Activated effector memory CD4-positive, alpha-beta T cell treated with anti-CD3 and anti-CD28 coated beads, Interleukin-2, amount 50 U/mL, for 16 hours (primary cell): Measurements from ENCODE around the gene TMEFF2.

ENCODE experiments used
- DNase-seq: peaks from one replicate; pipeline ENCODE4 v3.0.0-alpha.2; 2020

The TMEFF2 gene

DNA sequence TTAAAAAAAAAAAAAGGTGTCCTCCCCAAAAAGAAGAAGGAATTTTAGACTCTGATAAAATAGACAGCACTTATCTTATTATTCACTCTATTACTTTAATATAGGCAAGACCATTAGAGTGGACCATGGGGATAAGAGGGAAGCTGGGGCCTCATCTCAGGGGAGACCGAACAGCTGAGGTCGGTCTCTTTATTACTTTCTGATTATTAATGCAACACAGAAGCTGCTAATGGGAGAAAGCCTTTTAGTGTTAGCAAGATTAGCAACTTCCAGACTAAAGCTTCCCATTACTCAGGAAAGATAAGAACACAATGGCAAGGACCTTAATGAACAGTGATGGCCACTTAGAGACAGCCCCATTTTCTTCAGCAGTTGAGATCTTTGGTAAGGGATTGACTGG, 135.5 kb downstream of the TMEFF2 start:
- no peak for DNase-seq

DNA sequence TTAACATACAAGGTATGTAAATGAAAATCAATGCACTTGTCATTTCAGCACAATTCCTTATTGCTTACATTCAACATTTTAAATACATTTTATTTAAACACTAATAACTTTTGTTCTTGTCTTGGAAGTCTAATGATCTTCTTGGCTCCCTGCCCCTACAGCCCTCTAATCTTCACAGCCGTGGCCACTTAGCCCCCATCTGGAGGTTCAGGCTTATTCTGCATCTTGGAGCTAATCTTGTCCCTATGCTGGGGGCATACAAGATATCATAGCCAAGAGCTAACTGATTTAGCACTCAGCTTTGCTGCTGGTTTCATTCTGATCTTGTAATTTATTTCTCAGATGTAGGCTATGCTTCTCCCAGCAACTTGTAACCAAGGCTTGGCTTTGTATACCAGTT, 140.8 kb downstream of the TMEFF2 start:
- no peak for DNase-seq

DNA sequence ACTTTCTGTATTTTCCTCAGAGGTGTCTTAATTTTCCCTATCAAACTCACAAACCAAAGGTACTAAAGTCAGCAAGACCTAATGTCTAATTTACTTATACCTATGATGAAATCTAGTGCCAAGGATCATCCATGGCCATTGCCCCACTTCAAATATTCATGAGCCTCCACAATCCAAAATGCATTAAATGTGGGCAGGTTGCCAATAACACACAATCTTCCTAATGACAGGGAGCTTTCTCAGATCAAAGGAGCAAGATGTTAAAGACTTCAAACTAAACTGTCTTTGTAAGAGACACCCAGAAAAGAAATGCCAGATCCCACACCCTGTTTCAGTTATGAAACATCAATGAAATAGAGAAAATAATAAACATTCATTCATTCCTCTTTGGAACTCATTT, 143.2 kb downstream of the TMEFF2 start:
- no peak for DNase-seq

- DNase-seq: no peak
Observed at GRCh38 chr2:192049362-192049761, 145.4 kb downstream of the TMEFF2 start.

DNA sequence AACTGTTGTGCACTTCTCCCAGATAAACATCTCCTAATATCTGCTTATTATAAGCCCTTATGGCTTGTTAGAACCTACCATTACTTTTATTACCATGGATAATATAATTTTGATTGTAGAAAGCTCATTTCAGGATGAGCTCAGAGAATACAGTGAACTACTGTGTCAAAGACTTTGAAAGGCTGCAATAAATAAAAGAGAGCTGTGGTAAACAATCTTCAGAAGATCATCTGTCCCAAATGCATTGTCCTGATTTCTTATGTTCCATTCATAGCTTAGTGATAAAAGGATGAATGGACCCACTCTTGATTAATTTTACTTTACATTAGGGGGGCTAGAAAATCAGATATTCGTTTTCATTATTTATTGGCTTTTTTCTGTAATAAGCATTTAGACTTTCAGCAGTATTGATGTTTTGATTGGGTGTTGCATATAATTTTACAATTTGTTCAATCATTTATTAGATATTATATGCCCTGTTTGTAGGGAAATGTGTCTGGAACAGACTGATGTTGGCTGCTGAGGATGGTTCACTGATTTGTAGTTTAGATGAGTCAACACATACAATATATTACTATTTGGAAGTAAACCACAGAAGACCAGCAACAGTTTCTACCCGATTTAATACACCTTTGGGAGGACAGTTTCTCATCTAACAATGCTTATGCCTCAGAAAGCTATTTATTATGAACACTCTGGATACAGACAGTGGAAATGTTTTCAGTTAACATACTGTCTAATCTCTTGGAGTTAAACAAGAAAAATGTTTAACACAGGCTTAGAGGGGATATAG, 147.2 kb downstream of the TMEFF2 start:
- DNase-seq: no peak

- DNase-seq: no peak
Observed at GRCh38 chr2:192044496-192044895, 150.2 kb downstream of the TMEFF2 start.

GRCh38 chr2:192043216-192043870, 151.4 kb downstream of the TMEFF2 start:
- DNase-seq: no peak

- DNase-seq: no peak
Observed at GRCh38 chr2:192042126-192042525, 152.6 kb downstream of the TMEFF2 start.

DNA sequence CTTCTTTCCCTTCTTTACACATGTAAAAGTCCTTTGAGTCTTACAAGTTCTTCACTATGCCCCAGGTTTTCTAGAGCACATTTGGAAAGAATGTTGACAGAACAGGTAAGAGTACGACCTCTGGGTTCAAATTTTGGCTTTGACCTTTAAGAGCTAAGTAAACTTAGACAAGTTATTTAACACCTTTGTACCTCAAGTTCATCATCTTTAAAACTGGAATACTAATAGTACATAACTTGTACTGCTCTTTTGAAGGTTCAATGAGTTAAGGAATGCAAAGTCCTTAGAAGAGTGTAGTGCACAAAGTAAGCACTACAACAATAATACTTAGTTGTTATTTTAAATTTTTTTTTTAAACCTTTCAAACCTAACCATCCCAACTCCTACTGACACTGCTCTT, 156.6 kb downstream of the TMEFF2 start:
- no peak for DNase-seq

GRCh38 chr2:192035731-192036442, 158.8 kb downstream of the TMEFF2 start:
- DNase-seq: no peak

DNA sequence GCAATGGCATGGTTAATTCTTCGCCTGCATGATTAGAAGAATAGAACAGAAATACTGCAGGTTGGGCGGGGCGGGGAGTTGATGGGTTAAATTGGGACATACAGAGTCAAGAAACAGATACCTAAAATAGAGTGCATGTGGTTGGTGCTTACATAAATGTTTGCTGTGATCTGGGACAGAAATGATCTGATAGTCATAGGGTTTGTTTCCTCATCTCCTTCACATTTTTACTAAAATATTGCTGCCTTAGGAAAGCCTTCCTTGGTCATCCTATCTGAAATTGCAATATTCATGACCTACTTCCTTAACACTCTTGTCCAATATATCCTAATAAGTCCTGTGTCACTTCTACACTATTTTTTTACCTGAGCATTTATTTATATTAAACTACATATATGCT, 163.9 kb downstream of the TMEFF2 start:
- no peak for DNase-seq

GRCh38 chr2:192030289-192030688, 164.4 kb downstream of the TMEFF2 start:
- DNase-seq: no peak

DNA sequence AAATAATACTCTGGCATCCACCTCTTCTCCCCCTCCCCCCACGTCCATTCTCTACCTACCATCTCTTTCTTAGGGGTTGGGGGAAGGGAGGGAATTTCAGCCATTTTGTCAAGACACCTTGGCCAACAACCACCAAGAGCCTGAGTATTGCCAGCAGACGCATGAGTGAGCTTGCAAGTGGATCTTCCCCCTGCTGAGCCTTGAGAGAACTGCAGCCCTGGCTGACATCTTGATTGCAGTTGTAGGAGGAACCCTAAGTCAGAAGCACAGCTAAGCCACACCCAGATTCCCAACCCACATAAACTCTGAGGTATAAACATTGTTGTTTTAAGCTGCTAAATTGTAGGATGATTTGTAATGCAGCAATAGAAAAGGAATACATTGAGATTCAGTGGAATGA, 165.6 kb downstream of the TMEFF2 start:
- no peak for DNase-seq

DNA sequence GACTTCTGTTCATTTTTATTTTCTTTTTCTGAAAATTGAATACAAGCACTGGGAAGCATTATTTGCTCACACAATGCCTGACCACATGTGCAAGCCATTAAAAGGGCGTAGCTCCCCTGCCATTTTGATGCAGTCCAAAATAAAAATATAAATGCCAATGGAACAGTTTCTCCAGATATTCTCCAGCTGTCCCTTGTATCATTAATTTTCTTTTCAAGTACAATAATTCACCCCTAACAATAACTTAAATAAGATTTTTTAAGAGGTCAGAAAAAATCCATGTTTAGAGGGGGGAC, 168.0 kb downstream of the TMEFF2 start:
- no peak for DNase-seq

DNA sequence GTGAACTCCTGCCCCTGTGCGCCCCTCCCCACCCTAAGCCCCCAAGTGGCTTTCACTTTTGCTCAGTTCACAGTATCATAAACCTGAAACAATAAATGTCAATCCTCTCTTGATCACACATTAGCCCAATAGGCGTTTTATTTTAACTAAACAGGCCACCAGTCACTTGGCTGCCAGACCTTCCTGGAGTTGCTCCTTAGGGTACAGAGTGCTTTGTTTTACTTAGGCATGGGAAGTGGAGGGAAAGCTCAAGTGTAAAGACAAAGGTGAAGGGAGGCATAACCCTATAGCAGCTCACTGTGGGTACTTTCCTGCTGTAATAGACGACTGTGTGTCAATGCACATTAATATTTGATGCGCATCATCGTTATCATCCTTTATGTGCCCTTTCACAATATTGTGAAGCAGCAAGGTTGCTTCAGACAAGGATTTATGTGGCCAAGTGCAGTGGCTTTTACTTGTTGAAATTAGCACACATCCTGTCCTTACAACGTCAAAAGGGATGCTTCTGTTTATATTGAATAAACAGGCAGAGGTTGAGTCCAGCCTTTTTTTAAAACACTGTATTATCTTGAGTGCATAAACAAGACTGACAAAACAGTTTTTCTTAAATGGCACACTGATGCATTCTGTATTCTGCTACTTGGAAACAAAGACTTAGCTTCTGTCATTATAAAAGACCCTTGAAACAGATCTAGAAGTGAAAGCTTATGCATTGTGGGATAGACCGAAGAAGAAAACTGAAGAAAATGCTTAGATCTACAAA, 168.5 kb downstream of the TMEFF2 start:
- no peak for DNase-seq

- no peak for DNase-seq
Observed at GRCh38 chr2:192025637-192026036, 169.1 kb downstream of the TMEFF2 start.

- no peak for DNase-seq
Observed at GRCh38 chr2:192023006-192023405, 171.7 kb downstream of the TMEFF2 start.

DNA sequence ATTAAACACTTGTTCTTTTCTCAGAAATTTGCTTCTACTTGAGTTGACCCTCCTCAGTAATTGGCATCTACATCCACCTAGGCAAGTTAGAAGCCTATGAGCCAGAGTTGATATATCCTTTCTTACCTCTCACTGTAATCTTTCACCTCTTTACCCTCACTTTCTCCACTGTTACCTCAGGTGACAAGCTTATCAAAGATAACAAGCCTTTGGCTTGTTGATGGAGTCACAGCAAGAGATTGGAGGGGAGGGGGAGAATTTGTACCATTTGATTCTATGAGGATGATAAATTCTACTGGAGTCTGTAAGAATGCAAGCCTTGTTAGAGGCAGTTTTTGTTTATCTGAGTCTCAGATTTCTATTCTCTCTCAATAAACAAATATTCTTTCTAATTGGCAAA, 176.9 kb downstream of the TMEFF2 start:
- DNase-seq: no peak

DNA sequence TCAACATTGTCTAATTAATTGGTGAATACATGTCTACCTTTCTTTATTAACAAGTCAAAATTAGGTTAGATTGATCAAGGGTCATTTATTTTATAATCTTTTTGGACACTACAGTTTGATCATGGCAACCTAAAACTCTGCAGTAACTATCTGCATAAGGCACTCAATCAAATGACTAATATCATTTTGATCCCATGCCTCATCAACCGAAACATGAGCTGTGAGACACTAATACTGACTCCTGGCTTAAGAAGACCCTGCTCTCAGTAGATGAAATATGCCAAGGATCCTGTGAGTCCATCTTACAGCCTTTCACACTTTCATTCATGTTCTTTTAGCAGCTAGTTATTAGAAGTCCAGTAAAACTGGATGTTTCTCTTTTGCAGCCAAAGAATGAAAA, 178.5 kb downstream of the TMEFF2 start:
- DNase-seq: no peak

- no peak for DNase-seq
Observed at GRCh38 chr2:192013211-192013610, 181.5 kb downstream of the TMEFF2 start.

GRCh38 chr2:192011196-192011595, 183.5 kb downstream of the TMEFF2 start:
- no peak for DNase-seq

DNA sequence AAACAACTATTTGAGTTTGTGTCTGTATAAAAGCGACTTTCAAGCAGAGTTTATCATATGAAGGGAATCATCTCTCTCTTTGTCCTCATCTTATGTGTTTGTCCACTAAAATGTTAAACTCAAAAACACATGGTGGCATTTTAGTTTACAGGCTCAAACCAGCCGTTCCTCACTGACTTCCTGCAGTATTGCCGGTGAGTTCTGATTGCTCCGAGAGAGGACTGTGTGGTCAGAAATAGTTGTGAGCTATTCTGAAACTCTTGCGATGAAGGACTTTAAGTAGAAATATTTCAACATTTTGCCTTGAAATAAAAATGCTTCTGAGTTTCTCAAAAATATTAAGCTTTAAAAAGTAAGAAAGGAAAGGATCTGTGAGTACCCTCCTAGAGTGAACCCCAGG, 184.7 kb downstream of the TMEFF2 start:
- DNase-seq: no peak

GRCh38 chr2:192007581-192008228, 187.0 kb downstream of the TMEFF2 start:
- DNase-seq: no peak
